ENCODE measurements around the gene MMP24OS. TPM values are rescaled to one million over a fixed set of nuclear protein-coding genes. Genes with fewer than 3 reads are reported as not detected.
"Not testable (repeated sequence)": the region's sequence is repeated elsewhere in the genome, so short reads cannot be mapped to it uniquely, and the experiment has no call there.

The MMP24OS gene
- 7.4 and 16.7 TPM in 2 replicates for total RNA-seq (2014; rRNA removed; shearing (Covaris generic))

GRCh38 chr20:35277531-35278395 lies at the start of gene MMP24OS:
MMP24OS (minus strand) TSS chr20:35278122; CDS start chr20:35277929, 193 bp downstream.
- peak; percentile 99 for DNase-seq
- H3K4me3 ChIP-seq (ENCODE audit: insufficient read depth, low read depth, low read length) = peak within 1 kb of the TSS; percentile 76
- H3K36me3 ChIP-seq (replicated peaks; ENCODE audit: control insufficient read depth, insufficient read depth, low read length) = peaks cover 32% of the 10 kb centered on the region
- no peaks in the 10 kb centered on the region for H3K27me3 ChIP-seq (ENCODE audit: control insufficient read depth, insufficient read depth, low read length)

DNA sequence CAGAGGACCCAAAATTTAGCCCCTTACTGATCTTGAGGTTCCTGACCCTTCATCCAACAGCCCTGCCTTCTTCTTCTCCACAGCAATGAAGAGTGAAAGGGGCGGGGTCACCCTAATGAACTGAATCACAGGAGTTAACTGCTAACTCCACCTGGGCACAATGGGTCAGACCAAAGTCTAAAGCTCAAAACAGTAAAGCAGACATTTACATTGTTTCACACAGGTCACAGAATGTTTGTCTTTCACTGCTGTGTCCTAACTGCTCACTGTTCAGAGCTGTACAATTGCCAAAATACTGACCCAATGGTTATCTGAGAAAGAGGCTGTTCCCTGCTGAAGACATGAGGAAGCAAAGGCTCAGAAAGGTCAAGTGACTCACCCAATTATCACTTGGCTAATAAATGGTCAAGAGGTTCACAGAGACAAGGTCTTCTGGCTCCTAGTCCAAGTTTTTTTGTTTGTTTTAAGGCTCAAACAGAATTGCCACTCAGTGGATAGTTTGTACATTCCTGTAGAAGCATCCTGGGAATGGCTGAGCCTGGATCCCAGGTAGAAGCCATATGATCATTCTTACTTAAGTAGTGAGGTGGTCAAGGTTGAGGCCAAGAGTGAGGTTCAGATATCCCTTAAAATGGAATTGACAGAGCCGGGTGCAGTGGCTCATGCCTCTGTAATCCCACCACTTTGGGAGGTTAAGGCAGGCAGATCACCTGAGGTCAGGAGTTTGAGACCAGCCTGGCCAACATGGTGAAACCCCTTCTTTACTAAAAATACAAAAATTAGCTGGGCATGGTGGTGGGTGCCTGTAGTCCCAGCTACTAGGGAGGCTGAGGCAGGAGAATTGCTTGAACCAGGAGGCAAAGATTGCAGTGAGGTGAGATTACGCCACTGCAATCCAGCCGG lies 49.4 kb upstream of the MMP24OS start:
- Histone ChIP-seq H3K36me3 (replicated peaks; ENCODE audit: control insufficient read depth, insufficient read depth, low read length) (no peaks in the 10 kb centered on the region), H3K4me3 (ENCODE audit: insufficient read depth, low read depth, low read length) (no peak overlapping the region), H3K27me3 (ENCODE audit: control insufficient read depth, insufficient read depth, low read length) (no peaks in the 10 kb centered on the region)
- no peak for DNase-seq

DNA sequence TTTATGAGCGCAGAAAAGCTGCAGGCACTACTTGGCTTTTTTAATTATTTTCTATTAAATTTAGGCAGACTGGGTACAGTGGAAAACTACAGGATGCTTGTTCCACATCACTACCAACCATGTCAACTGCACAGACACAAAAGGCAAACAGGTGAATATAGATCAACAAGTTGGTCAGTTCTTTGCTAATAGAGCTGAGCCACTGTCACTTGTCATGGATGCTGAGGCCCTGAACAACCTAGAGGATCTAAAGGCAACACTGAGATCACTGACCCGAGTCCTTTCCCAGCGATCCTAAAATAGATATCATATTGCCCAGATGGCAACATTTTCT lies 48.8 kb upstream of the MMP24OS start:
- no peaks in the 10 kb centered on the region for H3K36me3 ChIP-seq (replicated peaks; ENCODE audit: control insufficient read depth, insufficient read depth, low read length)
- DNase-seq = no peak
- no peaks in the 10 kb centered on the region for H3K27me3 ChIP-seq (ENCODE audit: control insufficient read depth, insufficient read depth, low read length)
- no peak overlapping the region for H3K4me3 ChIP-seq (ENCODE audit: insufficient read depth, low read depth, low read length)

GRCh38 chr20:35326021-35326739 lies 48.3 kb upstream of the MMP24OS start:
- no peak for DNase-seq
- Histone ChIP-seq H3K36me3 (replicated peaks; ENCODE audit: control insufficient read depth, insufficient read depth, low read length) (no peaks in the 10 kb centered on the region), H3K27me3 (ENCODE audit: control insufficient read depth, insufficient read depth, low read length) (no peaks in the 10 kb centered on the region), H3K4me3 (ENCODE audit: insufficient read depth, low read depth, low read length) (no peak overlapping the region)

DNA sequence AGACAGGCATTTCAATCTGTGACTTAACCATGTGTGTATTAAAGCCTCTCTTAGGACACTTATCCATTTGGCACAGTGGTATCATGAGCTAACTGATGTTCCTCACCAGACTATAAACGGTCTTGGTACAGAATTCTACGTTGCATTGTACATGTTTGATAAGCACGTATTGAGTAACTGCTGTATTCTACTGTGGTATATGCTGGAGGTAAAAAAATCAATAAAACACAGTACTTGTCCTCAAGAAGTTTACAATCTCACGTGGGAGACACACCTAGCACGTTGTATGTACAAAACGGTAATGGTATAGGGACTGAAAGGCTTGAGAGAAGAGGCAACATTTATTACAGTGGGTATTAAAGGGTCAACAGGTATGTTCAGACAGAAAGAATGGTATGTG lies 47.5 kb upstream of the MMP24OS start:
- no peak for DNase-seq
- no peak overlapping the region for H3K4me3 ChIP-seq (ENCODE audit: insufficient read depth, low read depth, low read length)
- no peaks in the 10 kb centered on the region for H3K36me3 ChIP-seq (replicated peaks; ENCODE audit: control insufficient read depth, insufficient read depth, low read length)
- H3K27me3 ChIP-seq (ENCODE audit: control insufficient read depth, insufficient read depth, low read length) = no peaks in the 10 kb centered on the region

DNA sequence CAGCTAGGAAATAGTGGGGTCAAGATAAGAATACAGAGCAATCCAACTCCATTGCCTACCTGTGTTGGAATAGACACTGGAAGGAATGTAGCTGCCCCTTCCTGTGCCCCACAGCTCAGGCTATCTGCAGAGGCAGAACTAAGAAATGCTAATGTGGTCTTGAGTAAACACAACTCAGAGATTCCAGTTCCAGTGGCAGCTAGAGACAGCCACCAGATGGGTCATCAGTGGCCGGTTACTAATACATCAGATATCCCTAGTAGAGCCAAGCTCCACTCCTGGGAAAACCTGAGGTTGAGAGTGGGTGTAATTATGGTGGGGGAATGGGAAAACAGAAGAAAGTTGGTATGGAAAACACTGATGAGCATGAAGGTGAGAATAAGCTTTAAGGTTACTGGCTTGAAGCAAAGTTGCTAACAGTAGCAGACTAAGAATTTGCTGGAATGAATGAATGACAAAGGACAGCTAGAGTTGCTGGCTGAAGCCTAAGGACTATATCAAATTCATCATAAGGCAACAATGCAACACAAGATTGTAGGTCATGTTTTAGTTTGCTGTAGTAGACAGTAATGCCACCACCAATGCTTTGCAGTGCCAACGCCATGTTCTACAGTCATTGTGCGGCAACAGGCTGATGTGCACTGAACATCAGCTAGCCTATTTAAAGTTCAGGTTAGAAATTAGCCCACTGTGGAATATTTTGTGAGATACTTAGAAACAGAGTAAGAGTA lies 42.6 kb upstream of the MMP24OS start:
- peak; percentile 40 for DNase-seq
- Histone ChIP-seq H3K27me3 (ENCODE audit: control insufficient read depth, insufficient read depth, low read length) (no peaks in the 10 kb centered on the region), H3K36me3 (replicated peaks; ENCODE audit: control insufficient read depth, insufficient read depth, low read length) (no peaks in the 10 kb centered on the region), H3K4me3 (ENCODE audit: insufficient read depth, low read depth, low read length) (no peak overlapping the region)

DNA sequence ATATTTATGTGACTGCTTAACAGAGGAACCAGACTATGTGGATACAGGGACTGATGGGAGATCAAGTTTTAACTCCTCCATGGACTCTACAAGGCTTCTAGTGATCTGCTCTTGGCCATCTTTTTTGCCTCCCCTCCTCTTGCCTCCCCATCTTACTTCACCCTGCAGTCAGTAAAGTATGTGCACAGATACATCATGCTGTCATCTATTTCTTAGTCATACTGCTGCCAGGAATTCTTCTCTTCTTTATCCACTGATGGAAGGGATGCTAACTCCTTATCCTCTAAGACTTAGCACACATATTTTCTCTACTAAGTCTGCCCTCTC lies 41.9 kb upstream of the MMP24OS start:
- H3K36me3 ChIP-seq (replicated peaks; ENCODE audit: control insufficient read depth, insufficient read depth, low read length) = no peaks in the 10 kb centered on the region
- no peak for DNase-seq
- H3K4me3 ChIP-seq (ENCODE audit: insufficient read depth, low read depth, low read length) = no peak overlapping the region
- H3K27me3 ChIP-seq (ENCODE audit: control insufficient read depth, insufficient read depth, low read length) = no peaks in the 10 kb centered on the region

- no peak for DNase-seq
Measured at GRCh38 chr20:35319192-35319870, 41.4 kb upstream of the MMP24OS start.

DNA sequence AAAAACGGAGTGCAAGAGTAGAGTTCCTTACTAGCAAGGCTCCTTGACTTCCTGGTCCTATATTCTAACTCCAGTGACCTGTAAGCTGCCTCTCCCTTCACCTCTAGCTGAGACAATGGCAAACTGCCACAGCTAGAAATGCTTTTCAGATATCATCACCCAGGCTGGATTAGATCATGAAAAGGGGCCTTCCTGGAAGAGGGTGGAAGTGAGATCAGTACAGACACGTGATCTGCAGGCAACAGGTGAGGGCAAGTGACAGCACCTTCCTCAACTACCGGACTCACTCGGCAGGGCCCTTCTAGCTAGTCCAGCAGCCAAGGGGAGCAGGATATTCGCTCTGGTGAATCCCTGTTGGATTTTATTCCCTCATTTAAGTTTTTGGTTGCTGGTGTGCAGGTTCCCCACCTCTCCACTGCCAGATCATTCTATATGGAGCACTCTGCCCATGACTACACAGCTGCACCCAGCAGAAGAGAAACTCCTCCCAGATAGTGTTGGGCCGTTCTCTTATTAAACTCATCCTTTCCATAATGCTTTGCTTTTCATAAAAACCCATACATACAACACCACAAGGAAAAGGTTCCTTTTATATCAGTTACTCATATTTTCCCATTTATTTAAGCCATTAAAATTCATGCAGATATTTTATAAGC lies 40.7 kb upstream of the MMP24OS start:
- Histone ChIP-seq H3K27me3 (ENCODE audit: control insufficient read depth, insufficient read depth, low read length) (no peaks in the 10 kb centered on the region), H3K36me3 (replicated peaks; ENCODE audit: control insufficient read depth, insufficient read depth, low read length) (no peaks in the 10 kb centered on the region), H3K4me3 (ENCODE audit: insufficient read depth, low read depth, low read length) (no peak overlapping the region)
- DNase-seq = no peak

More at GRCh38 chr20:35319192-35319870, 41.4 kb upstream of the MMP24OS start:
- Histone ChIP-seq H3K4me3 (ENCODE audit: insufficient read depth, low read depth, low read length) (no peak overlapping the region), H3K36me3 (replicated peaks; ENCODE audit: control insufficient read depth, insufficient read depth, low read length) (no peaks in the 10 kb centered on the region), H3K27me3 (ENCODE audit: control insufficient read depth, insufficient read depth, low read length) (no peaks in the 10 kb centered on the region)

DNA sequence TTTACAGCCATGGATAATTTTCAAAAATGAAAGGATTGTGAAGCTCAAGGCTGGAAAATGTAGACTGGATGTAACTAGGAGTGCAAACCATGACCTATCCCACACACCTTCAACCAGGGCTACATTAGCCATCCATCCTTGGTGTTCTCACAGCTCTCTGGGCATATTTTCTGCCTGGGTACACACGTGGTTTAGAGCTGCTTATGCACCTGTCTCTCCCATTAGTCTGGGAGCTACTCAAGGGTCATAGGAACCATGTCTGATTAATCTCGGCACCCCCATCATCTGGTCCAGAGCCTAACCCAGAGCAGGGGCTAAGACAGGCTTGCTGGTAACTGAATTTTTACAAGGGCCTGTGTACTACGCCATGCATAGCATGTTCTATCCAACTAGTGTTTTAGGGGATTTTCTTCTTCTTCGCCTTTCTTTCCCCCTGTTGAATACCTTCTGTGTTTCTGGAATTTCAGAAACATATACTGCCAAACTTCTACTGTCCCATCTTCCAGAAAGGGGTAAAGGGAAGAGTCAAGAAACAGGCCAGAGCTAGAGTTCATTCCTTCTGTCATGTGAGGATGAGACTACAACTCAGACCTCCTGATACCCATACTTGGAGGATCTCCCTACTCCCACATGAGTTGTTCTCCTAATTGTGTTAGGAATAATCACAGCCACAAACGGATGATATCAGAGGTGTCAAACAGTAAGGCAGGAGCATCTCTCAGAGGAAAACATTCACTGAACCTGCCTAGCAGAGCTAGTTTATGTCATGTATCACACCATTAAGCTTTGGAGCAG lies 39.7 kb upstream of the MMP24OS start:
- Histone ChIP-seq H3K4me3 (ENCODE audit: insufficient read depth, low read depth, low read length) (no peak overlapping the region), H3K36me3 (replicated peaks; ENCODE audit: control insufficient read depth, insufficient read depth, low read length) (no peaks in the 10 kb centered on the region), H3K27me3 (ENCODE audit: control insufficient read depth, insufficient read depth, low read length) (no peaks in the 10 kb centered on the region)
- no peak for DNase-seq

DNA sequence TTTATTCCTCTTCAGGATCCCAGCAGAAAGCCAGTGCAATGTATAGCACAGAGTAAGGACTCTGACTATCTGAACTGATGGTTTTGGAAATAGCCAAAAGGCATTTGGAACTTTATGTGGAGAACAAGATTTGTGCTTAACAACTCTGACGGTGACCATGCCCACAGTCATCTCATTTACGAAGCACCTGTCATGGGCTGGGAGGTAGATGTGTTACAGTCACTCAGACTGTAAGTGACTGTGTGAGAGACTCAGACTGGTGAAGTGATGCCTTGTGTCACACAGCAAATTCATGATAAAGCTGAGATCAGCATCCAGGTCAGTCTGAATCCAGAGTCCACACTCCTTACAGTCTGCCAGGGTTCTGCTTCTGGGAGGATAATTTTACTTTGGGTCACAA lies 38.2 kb upstream of the MMP24OS start:
- H3K4me3 ChIP-seq (ENCODE audit: insufficient read depth, low read depth, low read length) = no peak overlapping the region
- H3K27me3 ChIP-seq (ENCODE audit: control insufficient read depth, insufficient read depth, low read length) = no peaks in the 10 kb centered on the region
- H3K36me3 ChIP-seq (replicated peaks; ENCODE audit: control insufficient read depth, insufficient read depth, low read length) = no peaks in the 10 kb centered on the region
- no peak for DNase-seq

- not testable (repeated sequence) for H3K36me3 ChIP-seq (replicated peaks; ENCODE audit: control insufficient read depth, insufficient read depth, low read length); H3K4me3 ChIP-seq (ENCODE audit: insufficient read depth, low read depth, low read length); DNase-seq; H3K27me3 ChIP-seq (ENCODE audit: control insufficient read depth, insufficient read depth, low read length)
Measured at GRCh38 chr20:35315632-35316020, 37.7 kb upstream of the MMP24OS start.
